ENCODE results near the gene ACVR1B.

Gene ACVR1B

DNA sequence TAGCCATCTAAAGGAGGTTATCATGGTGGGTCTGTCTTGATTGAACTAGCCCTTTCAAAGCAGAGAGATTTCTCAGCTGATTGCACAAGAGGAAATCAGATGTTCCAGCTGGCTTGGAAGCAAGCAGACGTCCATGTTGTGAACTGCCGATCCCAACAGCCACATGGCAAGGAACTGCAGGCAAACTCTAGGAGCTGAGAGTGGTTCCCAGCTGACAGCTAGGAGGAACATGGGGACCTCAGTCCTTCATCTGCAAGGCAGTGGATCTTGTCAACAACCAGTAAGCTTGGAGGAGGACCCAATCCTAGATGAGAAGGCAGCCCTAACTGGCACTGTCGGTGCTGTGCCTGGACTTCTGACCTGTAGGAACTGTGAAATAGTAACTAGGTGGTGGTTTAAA lies 7.7 kb downstream of the ACVR1B start:
- Mint-ChIP-seq H3K36me3 (ENCODE audit: low read depth) (peaks cover 25% of the 10 kb centered on the region), H3K4me3 (no peak overlapping the region), H3K27ac (no peak overlapping the region), H3K4me1 (ENCODE audit: low read depth) (peaks cover 58% of the 10 kb centered on the region), H3K9me3 (no peaks in the 10 kb centered on the region), H3K27me3 (no peaks in the 10 kb centered on the region)
- intact Hi-C loops (cut with micrococcal nuclease) = no loop called here

DNA sequence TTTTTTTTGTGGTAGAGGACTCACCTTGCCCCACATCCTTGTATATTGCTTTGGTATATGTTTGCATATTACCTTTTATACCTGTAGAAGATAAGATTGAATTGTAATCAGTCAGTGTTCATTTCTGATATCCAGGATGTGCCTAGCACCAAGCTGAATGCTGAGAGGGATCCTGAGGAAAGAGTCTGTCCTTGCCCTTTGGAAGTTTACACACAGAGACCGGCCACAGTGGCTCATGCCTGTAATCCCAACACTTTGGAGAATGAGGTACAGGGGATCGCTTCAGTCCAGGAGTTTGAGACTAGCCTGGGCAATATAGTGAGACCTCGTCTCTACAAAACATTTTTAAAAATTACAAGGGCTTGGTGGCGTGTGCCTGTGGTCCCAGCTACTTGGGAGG lies 8.4 kb downstream of the ACVR1B start:
- peaks cover 51% of the 10 kb centered on the region for H3K4me1 Mint-ChIP-seq (ENCODE audit: low read depth)
- H3K4me3 Mint-ChIP-seq = no peak overlapping the region
- H3K9me3 Mint-ChIP-seq = no peaks in the 10 kb centered on the region
- intact Hi-C loops (cut with micrococcal nuclease) = no loop called here
- H3K27me3 Mint-ChIP-seq = no peaks in the 10 kb centered on the region
- H3K36me3 Mint-ChIP-seq (ENCODE audit: low read depth) = peaks cover 25% of the 10 kb centered on the region
- H3K27ac Mint-ChIP-seq = no peak overlapping the region

DNA sequence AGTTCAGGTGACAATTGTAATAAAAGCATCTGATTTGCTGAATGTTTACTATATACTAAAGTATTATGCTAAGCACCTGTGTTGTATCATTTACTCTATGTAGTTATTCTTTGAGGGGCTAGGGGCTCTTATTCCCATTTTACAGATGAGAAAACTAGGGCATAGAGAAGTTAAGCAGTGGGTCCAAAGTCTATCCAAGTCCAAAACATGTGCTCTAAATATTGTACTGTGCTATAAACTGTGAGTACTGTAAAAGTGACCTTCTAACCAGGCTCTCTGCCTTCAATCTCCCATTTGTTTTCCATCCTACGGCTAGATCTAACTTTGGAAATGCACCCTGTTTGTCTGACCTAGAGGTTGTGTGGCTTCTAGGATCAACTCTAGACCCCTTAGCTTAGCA lies 9.0 kb downstream of the ACVR1B start:
- no peak overlapping the region for H3K4me3 Mint-ChIP-seq
- intact Hi-C loops (cut with micrococcal nuclease) = no loop called here
- peaks cover 25% of the 10 kb centered on the region for H3K36me3 Mint-ChIP-seq (ENCODE audit: low read depth)
- peaks cover 45% of the 10 kb centered on the region for H3K4me1 Mint-ChIP-seq (ENCODE audit: low read depth)
- H3K9me3 Mint-ChIP-seq = no peaks in the 10 kb centered on the region
- no peaks in the 10 kb centered on the region for H3K27me3 Mint-ChIP-seq
- H3K27ac Mint-ChIP-seq = no peak overlapping the region

DNA sequence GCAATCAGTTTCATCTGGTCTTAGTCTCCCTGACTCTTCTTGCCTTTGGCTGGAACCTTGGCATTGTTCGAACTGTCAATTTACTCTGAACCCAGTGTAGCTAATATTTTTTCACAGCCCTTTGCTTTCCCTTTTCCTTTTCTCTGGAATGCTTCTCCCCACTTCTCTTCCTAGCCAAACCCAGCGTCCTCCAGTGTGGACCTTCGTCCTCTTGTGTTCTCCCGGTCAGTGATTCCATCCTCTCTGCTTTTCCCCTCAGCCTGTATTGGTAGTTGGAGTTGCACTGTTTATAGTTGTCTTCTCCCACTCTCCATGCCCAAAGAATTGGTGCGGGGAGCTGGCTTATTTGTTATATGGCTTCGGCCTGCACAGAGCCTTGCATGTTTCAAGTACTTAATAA lies 9.4 kb downstream of the ACVR1B start:
- Mint-ChIP-seq H3K27me3 (no peaks in the 10 kb centered on the region), H3K9me3 (no peaks in the 10 kb centered on the region), H3K27ac (no peak overlapping the region)

DNA sequence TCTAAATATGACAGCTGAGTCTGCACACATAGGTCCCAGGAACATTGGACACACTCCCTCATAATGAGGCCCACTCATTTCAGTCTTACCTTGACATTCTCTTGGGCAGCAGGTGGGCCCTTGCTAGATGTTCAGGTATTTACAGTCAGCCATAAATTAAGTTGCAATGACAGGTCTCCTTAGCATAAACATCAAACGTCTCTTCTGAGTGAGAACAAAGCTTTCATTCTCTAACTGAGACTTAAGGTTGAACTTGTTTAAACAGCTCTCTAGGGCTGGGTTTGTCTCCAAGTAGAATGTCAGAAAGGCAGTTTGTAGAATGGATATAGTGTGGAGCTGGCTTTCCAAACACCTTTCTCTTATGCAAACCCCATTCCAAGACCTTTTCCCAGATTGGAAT lies 10.3 kb downstream of the ACVR1B start:
- no peaks in the 10 kb centered on the region for H3K9me3 Mint-ChIP-seq
- intact Hi-C loops (cut with micrococcal nuclease) = no loop called here
- peaks cover 39% of the 10 kb centered on the region for H3K4me1 Mint-ChIP-seq (ENCODE audit: low read depth)
- H3K4me3 Mint-ChIP-seq = no peak overlapping the region
- peaks cover 30% of the 10 kb centered on the region for H3K36me3 Mint-ChIP-seq (ENCODE audit: low read depth)
- no peak overlapping the region for H3K27ac Mint-ChIP-seq
- no peaks in the 10 kb centered on the region for H3K27me3 Mint-ChIP-seq

More for the DNA sequence above, 9.4 kb downstream of the ACVR1B start:
- intact Hi-C loops (cut with micrococcal nuclease) = no loop called here
- Mint-ChIP-seq H3K36me3 (ENCODE audit: low read depth) (peaks cover 27% of the 10 kb centered on the region), H3K4me1 (ENCODE audit: low read depth) (peaks cover 41% of the 10 kb centered on the region), H3K4me3 (no peak overlapping the region)

- peaks cover 30% of the 10 kb centered on the region for H3K36me3 Mint-ChIP-seq (ENCODE audit: low read depth)
- no peak overlapping the region for H3K4me3 Mint-ChIP-seq
- H3K27ac Mint-ChIP-seq = no peak overlapping the region
- H3K4me1 Mint-ChIP-seq (ENCODE audit: low read depth) = peaks cover 36% of the 10 kb centered on the region
- intact Hi-C loops (cut with micrococcal nuclease) = no loop called here
- no peaks in the 10 kb centered on the region for H3K9me3 Mint-ChIP-seq
- H3K27me3 Mint-ChIP-seq = no peaks in the 10 kb centered on the region
These were observed 11.2 kb downstream of the ACVR1B start for GRCh38 chr12:51962737-51963136.

GRCh38 chr12:51963477-51963876 lies 12.0 kb downstream of the ACVR1B start:
- Mint-ChIP-seq H3K4me1 (ENCODE audit: low read depth) (peaks cover 31% of the 10 kb centered on the region), H3K4me3 (no peak overlapping the region), H3K27me3 (no peaks in the 10 kb centered on the region), H3K27ac (no peak overlapping the region), H3K9me3 (no peaks in the 10 kb centered on the region), H3K36me3 (ENCODE audit: low read depth) (peaks cover 30% of the 10 kb centered on the region)
- intact Hi-C loops (cut with micrococcal nuclease) = no loop called here

- intact Hi-C loops (cut with micrococcal nuclease) = loop anchor here (10.0 kb wide), 1 partner anchor 45 kb away; no protein-coding TSS in a partner anchor
- peaks cover 6% of the 10 kb centered on the region for H3K36me3 Mint-ChIP-seq (ENCODE audit: low read depth)
- H3K4me1 Mint-ChIP-seq (ENCODE audit: low read depth) = peaks cover 47% of the 10 kb centered on the region
- no peaks in the 10 kb centered on the region for H3K27me3 Mint-ChIP-seq
- no peaks in the 10 kb centered on the region for H3K9me3 Mint-ChIP-seq
- H3K4me3 Mint-ChIP-seq = no peak overlapping the region
- H3K27ac Mint-ChIP-seq = no peak overlapping the region
These were observed 18.1 kb downstream of the ACVR1B start for GRCh38 chr12:51969643-51970042.

DNA sequence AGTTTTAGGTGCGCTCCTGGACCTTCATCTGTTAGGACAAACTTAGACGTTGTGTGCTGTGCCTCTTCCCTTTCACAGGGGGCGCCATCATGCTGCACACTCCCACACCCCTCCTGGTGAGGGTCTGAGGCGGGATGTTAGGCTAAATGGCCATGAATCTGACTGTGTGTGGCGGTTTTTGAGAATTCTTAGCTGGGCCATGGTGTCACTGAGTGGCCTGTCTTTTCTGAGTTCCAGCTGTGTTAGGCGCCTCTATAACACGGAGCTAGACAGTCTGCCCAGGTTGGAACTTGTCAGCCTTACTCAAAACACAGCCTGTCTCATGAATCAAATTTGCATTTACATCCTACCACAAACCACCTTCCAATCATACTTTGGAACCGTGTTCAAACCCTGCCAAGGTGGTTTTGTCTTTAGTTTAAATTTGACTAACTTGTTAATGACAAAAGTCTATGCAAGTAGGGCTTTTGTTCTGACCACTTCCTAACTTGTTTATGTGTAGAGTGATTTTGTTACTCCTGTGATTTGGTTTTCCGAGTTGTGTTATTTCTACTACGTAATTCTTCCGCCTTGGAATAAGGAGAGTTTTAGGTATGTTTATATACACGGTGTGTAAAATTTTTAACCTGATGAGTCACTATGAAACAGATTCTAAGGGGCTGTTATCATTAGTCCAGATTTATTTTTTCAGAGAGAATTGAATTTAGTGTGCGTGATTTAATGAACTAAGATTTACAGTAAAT lies 19.6 kb downstream of the ACVR1B start:
- Mint-ChIP-seq H3K36me3 (ENCODE audit: low read depth) (peaks cover 13% of the 10 kb centered on the region), H3K27ac (peak overlapping the region; percentile 73), H3K4me3 (peak overlapping the region; percentile 2), H3K27me3 (no peaks in the 10 kb centered on the region), H3K4me1 (ENCODE audit: low read depth) (peaks cover 62% of the 10 kb centered on the region), H3K9me3 (no peaks in the 10 kb centered on the region)
- intact Hi-C loops (cut with micrococcal nuclease) = loop anchor here (10.0 kb wide), 1 partner anchor 46 kb away; no protein-coding TSS in a partner anchor

GRCh38 chr12:51971679-51972421 lies 20.4 kb downstream of the ACVR1B start:
- Mint-ChIP-seq H3K4me1 (ENCODE audit: low read depth) (peaks cover 70% of the 10 kb centered on the region), H3K27me3 (no peaks in the 10 kb centered on the region), H3K27ac (peak overlapping the region; percentile 73), H3K4me3 (peak overlapping the region; percentile 60), H3K9me3 (no peaks in the 10 kb centered on the region), H3K36me3 (ENCODE audit: low read depth) (peaks cover 19% of the 10 kb centered on the region)
- intact Hi-C loops (cut with micrococcal nuclease) = loop anchor here (10.0 kb wide), 1 partner anchor 47 kb away; no protein-coding TSS in a partner anchor

DNA sequence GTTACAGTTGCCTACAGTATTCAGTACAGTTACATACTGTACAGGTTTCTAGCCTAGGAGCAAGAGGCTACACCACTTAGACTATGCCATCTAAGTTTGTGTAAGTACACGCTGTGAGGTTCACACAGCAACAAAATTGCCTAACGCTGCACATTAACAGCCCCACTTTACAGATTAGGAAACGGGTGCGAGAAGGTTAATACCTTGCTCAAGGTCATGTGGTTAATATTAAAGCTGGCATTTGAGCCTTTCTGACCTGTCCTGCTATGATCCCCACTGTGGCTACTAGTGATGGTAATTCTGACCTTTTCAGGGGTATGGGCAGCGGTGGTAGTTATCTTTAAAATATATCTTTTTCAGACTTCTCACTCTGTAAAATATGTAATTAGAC lies 20.9 kb downstream of the ACVR1B start:
- H3K4me1 Mint-ChIP-seq (ENCODE audit: low read depth) = peaks cover 73% of the 10 kb centered on the region
- no peaks in the 10 kb centered on the region for H3K27me3 Mint-ChIP-seq
- intact Hi-C loops (cut with micrococcal nuclease) = loop anchor here (10.0 kb wide), 1 partner anchor 48 kb away; no protein-coding TSS in a partner anchor
- H3K4me3 Mint-ChIP-seq = no peak overlapping the region
- peak overlapping the region; percentile 22 for H3K27ac Mint-ChIP-seq
- peaks cover 22% of the 10 kb centered on the region for H3K36me3 Mint-ChIP-seq (ENCODE audit: low read depth)
- H3K9me3 Mint-ChIP-seq = no peaks in the 10 kb centered on the region

- H3K4me1 Mint-ChIP-seq (ENCODE audit: low read depth) = peaks cover 75% of the 10 kb centered on the region
- peaks cover 26% of the 10 kb centered on the region for H3K36me3 Mint-ChIP-seq (ENCODE audit: low read depth)
- intact Hi-C loops (cut with micrococcal nuclease) = loop anchor here (10.0 kb wide), 1 partner anchor 48 kb away; no protein-coding TSS in a partner anchor
- no peaks in the 10 kb centered on the region for H3K9me3 Mint-ChIP-seq
- peak overlapping the region; percentile 22 for H3K27ac Mint-ChIP-seq
- no peak overlapping the region for H3K4me3 Mint-ChIP-seq
- H3K27me3 Mint-ChIP-seq = no peaks in the 10 kb centered on the region
These were observed 21.4 kb downstream of the ACVR1B start for GRCh38 chr12:51972849-51973273.

DNA sequence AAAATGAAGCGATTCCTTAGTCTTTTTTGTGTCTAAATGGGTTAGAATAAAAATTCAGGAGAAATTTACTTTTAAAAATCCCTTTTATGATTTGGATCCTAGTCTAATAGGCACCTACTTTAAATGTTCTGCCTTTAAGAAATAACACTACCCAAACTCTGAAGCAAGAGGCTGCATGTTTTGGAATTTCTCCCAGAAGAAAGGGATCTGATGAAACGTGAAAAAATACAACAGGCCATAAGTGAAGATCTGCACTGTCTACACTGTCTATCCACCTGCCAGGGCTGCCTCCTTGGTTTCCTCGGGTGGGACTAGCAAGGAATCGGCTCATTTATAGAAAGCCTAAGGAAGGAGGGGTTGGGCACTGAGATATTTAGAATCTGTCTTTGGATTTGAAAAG lies 22.1 kb downstream of the ACVR1B start:
- no peaks in the 10 kb centered on the region for H3K9me3 Mint-ChIP-seq
- peaks cover 78% of the 10 kb centered on the region for H3K4me1 Mint-ChIP-seq (ENCODE audit: low read depth)
- no peaks in the 10 kb centered on the region for H3K27me3 Mint-ChIP-seq
- H3K36me3 Mint-ChIP-seq (ENCODE audit: low read depth) = peaks cover 33% of the 10 kb centered on the region
- no peak overlapping the region for H3K4me3 Mint-ChIP-seq
- intact Hi-C loops (cut with micrococcal nuclease) = loop anchor here (10.0 kb wide), 1 partner anchor 49 kb away; no protein-coding TSS in a partner anchor
- H3K27ac Mint-ChIP-seq = no peak overlapping the region

DNA sequence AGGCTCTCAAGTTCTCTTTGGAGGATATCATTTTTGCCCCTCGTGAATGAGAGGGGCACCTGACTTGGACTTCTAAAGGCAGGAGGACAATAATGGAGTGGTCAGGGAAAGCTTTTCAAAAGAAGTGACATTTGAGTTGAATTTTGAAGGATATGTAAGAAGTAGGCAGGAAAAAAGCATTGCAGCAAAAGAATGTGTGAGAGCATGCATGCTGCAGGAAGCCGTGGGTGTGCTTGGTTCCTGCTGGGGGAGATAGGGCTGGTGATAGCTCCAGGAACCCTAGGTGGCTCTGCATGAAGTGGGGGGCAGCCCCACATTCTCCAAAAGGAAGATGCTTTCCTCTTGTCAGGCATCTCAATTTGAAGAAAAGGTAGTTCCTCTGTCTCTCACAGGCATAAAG lies 23.1 kb downstream of the ACVR1B start:
- Mint-ChIP-seq H3K27me3 (no peaks in the 10 kb centered on the region), H3K4me3 (no peak overlapping the region), H3K27ac (no peak overlapping the region), H3K9me3 (no peaks in the 10 kb centered on the region), H3K4me1 (ENCODE audit: low read depth) (peaks cover 84% of the 10 kb centered on the region), H3K36me3 (ENCODE audit: low read depth) (peaks cover 44% of the 10 kb centered on the region)
- intact Hi-C loops (cut with micrococcal nuclease) = loop anchor here (10.0 kb wide), 1 partner anchor 50 kb away; no protein-coding TSS in a partner anchor
